HL-60 (cell line): ENCODE results near the gene DBNDD2.

Experiments used
- DNase-seq, 2 experiments: peaks; one replicate each; pipeline ENCODE4 v3.0.0-alpha.2; 2010 to 2020; ENCODE audit warnings: low read depth in 1 of 2, low spot score in 1 of 2
- H3K27ac ChIP-seq: fragments of 250-450 bp; sonication (Bioruptor Pico); replicated peaks from 2 replicates; pipeline ENCODE4 v1.5.1; 2020; ENCODE audit warnings: mild to moderate bottlenecking, moderate library complexity
- H3K27me3 ChIP-seq: fragments of 250-450 bp; sonication (Bioruptor Pico); 2 replicates; pipeline ENCODE4 v1.5.1; 2021; ENCODE audit warnings: mild to moderate bottlenecking, moderate library complexity; ENCODE audit not compliant: insufficient read depth, poor library complexity, severe bottlenecking
- H3K4me3 ChIP-seq: replicated peaks from 2 replicates; pipeline ENCODE4 v1.5.1; 2011; ENCODE audit warnings: mild to moderate bottlenecking, control low read depth, low read length; ENCODE audit not compliant: insufficient read depth
- GABPA ChIP-seq: IDR thresholded peaks from 2 replicates; pipeline ENCODE4 v1.6.1; 2012; ENCODE audit warnings: low read depth
- POLR2AphosphoS5 ChIP-seq: IDR thresholded peaks from 2 replicates; pipeline ENCODE4 v1.6.1; 2012; ENCODE audit warnings: low read depth
- SPI1 ChIP-seq: IDR thresholded peaks from 2 replicates; pipeline ENCODE4 v1.6.1; 2012; ENCODE audit warnings: low read depth, mild to moderate bottlenecking, borderline replicate concordance
- TF ChIP-seq, protein P1 (sequence below): IDR thresholded peaks from 2 replicates; pipeline ENCODE4 v1.6.1; 2012; ENCODE audit warnings: low read depth; ENCODE audit not compliant: insufficient replicate concordance
- TF ChIP-seq, protein P2 (sequence below): IDR thresholded peaks from one replicate; pipeline ENCODE4 v1.5.1; 2011; ENCODE audit warnings: low read length, control low read depth, inconsistent platforms; ENCODE audit not compliant: insufficient read depth

Gene DBNDD2

DNA sequence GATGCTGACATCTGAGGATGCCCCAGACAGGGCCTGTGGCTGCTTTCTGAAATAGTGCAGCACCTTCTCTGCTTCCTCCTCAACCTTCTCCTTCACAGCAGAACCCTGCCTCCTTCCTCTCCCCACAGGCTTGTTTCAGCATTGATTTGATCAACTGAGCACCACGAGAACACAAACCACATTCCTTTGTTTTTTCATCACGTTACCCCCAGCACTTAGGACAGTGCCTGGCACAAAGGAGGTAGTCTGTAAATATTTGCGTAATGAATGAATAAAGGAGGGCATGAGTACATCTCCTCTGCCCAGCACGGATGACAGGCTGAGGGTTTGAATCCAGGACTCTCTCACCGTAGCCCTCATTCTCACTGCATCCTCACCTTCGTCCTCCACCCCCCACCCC lies 40.2 kb downstream of the DBNDD2 start:
- TF ChIP-seq POLR2AphosphoS5 (no peak), GABPA (no peak), SPI1 (no peak)
- TF ChIP-seq, protein P1, sequence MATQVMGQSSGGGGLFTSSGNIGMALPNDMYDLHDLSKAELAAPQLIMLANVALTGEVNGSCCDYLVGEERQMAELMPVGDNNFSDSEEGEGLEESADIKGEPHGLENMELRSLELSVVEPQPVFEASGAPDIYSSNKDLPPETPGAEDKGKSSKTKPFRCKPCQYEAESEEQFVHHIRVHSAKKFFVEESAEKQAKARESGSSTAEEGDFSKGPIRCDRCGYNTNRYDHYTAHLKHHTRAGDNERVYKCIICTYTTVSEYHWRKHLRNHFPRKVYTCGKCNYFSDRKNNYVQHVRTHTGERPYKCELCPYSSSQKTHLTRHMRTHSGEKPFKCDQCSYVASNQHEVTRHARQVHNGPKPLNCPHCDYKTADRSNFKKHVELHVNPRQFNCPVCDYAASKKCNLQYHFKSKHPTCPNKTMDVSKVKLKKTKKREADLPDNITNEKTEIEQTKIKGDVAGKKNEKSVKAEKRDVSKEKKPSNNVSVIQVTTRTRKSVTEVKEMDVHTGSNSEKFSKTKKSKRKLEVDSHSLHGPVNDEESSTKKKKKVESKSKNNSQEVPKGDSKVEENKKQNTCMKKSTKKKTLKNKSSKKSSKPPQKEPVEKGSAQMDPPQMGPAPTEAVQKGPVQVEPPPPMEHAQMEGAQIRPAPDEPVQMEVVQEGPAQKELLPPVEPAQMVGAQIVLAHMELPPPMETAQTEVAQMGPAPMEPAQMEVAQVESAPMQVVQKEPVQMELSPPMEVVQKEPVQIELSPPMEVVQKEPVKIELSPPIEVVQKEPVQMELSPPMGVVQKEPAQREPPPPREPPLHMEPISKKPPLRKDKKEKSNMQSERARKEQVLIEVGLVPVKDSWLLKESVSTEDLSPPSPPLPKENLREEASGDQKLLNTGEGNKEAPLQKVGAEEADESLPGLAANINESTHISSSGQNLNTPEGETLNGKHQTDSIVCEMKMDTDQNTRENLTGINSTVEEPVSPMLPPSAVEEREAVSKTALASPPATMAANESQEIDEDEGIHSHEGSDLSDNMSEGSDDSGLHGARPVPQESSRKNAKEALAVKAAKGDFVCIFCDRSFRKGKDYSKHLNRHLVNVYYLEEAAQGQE = no peak
- TF ChIP-seq, protein P2, sequence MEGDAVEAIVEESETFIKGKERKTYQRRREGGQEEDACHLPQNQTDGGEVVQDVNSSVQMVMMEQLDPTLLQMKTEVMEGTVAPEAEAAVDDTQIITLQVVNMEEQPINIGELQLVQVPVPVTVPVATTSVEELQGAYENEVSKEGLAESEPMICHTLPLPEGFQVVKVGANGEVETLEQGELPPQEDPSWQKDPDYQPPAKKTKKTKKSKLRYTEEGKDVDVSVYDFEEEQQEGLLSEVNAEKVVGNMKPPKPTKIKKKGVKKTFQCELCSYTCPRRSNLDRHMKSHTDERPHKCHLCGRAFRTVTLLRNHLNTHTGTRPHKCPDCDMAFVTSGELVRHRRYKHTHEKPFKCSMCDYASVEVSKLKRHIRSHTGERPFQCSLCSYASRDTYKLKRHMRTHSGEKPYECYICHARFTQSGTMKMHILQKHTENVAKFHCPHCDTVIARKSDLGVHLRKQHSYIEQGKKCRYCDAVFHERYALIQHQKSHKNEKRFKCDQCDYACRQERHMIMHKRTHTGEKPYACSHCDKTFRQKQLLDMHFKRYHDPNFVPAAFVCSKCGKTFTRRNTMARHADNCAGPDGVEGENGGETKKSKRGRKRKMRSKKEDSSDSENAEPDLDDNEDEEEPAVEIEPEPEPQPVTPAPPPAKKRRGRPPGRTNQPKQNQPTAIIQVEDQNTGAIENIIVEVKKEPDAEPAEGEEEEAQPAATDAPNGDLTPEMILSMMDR = no peak
- Histone ChIP-seq H3K4me3 (no peak overlapping the region), H3K27ac (no peak overlapping the region), H3K27me3 (no peaks in the 10 kb centered on the region)
- no peak for DNase-seq

DNA sequence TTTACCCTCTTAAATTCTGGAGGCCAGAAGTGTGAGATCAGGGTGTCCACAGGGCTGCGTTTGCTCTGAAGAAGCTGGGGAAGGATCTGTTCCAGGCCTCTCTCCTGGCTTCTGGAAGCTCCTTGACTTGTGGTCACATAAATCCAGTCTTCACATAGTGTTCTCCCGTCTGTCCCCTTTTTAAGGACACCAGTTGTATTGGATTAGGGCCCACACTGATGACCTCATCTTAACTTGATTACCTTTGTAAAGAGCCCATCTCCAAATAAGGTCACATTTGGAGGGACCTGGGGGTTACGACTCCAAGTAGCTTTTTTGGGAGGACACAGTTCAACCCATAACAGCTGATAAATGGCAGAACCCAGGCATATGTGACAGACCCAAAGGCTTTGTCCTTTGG lies 41.4 kb downstream of the DBNDD2 start:
- Histone ChIP-seq H3K27me3 (no peaks in the 10 kb centered on the region), H3K4me3 (no peak overlapping the region), H3K27ac (no peak overlapping the region)
- DNase-seq = no peak
- TF ChIP-seq, protein P1 = no peak
- TF ChIP-seq POLR2AphosphoS5 (no peak), GABPA (no peak), SPI1 (no peak)
- TF ChIP-seq, protein P2 = no peak

DNA sequence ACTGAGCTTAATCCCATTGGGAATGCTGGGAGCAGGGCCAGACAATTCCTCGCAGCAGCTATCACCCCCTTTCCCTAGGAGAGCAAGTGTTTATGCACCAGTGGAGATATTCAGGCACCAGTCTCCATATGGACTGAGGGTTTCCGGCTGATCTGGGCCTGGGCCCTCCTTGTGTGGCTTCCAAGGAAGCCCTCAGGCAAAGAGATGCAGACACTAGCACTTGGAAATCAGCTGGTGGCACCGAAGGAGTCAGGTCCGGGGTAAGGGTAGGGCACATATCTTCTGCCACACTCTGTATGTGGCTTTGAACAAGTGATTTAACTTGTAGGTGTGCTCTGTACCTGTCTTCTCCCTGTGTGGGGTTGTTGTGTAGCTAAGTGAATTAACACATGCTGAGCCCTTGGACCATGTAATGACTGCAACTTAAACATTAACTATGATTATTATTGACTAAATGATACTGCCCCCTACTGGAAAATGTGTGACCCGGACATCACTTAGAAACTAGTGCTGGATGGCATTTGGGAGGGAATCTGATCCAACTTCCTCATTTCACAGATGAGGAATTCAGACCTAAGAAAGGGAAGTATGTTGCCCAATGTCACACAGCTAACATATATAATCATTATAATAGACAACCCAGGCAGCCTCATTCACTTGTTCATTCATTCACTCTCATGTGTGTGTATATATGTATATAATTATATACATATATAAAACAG lies 42.2 kb downstream of the DBNDD2 start:
- Histone ChIP-seq H3K4me3 (no peak overlapping the region), H3K27me3 (no peaks in the 10 kb centered on the region), H3K27ac (no peak overlapping the region)
- TF ChIP-seq SPI1 (peak; percentile 91), POLR2AphosphoS5 (no peak)
- TF ChIP-seq, protein P2 = peak; percentile 22
- peak; percentile 76 to 90 for DNase-seq

DNA sequence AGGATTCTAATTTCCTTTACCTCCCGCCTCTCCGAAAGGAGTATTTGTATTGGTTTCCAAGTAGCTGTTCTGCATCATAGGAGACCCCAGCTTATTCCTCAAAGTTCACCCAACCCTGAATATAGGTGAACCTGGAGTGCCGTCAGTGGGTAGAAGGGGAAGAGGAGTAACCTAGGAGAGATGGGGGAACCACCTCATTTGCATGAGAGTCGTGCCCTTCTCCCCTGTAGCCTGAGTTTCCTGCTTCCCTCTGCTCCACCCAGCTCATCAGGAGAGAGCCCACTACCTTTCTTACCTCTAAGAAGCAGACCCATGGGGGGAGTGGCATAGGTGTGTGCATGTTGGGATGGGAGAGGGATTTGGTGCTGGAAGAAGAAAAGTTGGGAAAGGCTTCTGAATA lies 44.1 kb downstream of the DBNDD2 start:
- no peak overlapping the region for H3K4me3 ChIP-seq
- no peaks in the 10 kb centered on the region for H3K27me3 ChIP-seq
- DNase-seq = no peak
- TF ChIP-seq GABPA (no peak), POLR2AphosphoS5 (no peak), SPI1 (no peak)
- TF ChIP-seq, protein P1 = no peak
- TF ChIP-seq, protein P2 = no peak
- H3K27ac ChIP-seq = no peak overlapping the region
